ENCODE measurements around the gene TFG. TPM values are rescaled to one million over a fixed set of nuclear protein-coding genes. Genes with fewer than 3 reads are reported as not detected.

TFG gene
- total RNA-seq, 4 donors from 2014 or later, result 49.4 to 131 (median 66.8) TPM

GRCh38 chr3:100775226-100775625, 65.9 kb downstream of the TFG start:
- TF ChIP-seq CTCF (IDR thresholded peaks at IDR 0.05; ENCODE audit: low read depth), result no peak

GRCh38 chr3:100775669-100776068, 66.4 kb downstream of the TFG start:
- no peak for TF ChIP-seq CTCF (IDR thresholded peaks at IDR 0.05; ENCODE audit: low read depth)

- no peak for TF ChIP-seq CTCF (IDR thresholded peaks at IDR 0.05; ENCODE audit: low read depth)
Measured at GRCh38 chr3:100776097-100776729, 66.9 kb downstream of the TFG start.

GRCh38 chr3:100776746-100777145, 67.5 kb downstream of the TFG start:
- no peak for TF ChIP-seq CTCF (IDR thresholded peaks at IDR 0.05; ENCODE audit: low read depth)

- no peak for TF ChIP-seq CTCF (IDR thresholded peaks at IDR 0.05; ENCODE audit: low read depth)
Measured at GRCh38 chr3:100777271-100777670, 68.0 kb downstream of the TFG start.

GRCh38 chr3:100779480-100779879, 70.2 kb downstream of the TFG start:
- no peak for TF ChIP-seq CTCF (IDR thresholded peaks at IDR 0.05; ENCODE audit: low read depth)

- no peak for TF ChIP-seq CTCF (IDR thresholded peaks at IDR 0.05; ENCODE audit: low read depth)
Measured at GRCh38 chr3:100780071-100780622, 70.9 kb downstream of the TFG start.

Data from subcutaneous adipose tissue (tissue), 4 donors.